GM12865 (cell line): ENCODE results near the gene KRTAP12-3.

Experiments used
- DNase-seq: peaks from one replicate; pipeline ENCODE4 v3.0.0; 2010; ENCODE audit warnings: low read depth
- H3K4me3 ChIP-seq: 2 replicates; pipeline ENCODE4 v1.5.1; 2011; ENCODE audit warnings: mild to moderate bottlenecking, low read depth, low read length, control low read depth
- TF ChIP-seq, protein P1 (sequence below): IDR thresholded peaks from 2 replicates; pipeline ENCODE4 v1.5.1; 2011; ENCODE audit warnings: low read length, control low read depth, low read depth, inconsistent platforms; ENCODE audit not compliant: insufficient read depth; ENCODE audit errors: missing control alignments

The KRTAP12-3 gene

DNA sequence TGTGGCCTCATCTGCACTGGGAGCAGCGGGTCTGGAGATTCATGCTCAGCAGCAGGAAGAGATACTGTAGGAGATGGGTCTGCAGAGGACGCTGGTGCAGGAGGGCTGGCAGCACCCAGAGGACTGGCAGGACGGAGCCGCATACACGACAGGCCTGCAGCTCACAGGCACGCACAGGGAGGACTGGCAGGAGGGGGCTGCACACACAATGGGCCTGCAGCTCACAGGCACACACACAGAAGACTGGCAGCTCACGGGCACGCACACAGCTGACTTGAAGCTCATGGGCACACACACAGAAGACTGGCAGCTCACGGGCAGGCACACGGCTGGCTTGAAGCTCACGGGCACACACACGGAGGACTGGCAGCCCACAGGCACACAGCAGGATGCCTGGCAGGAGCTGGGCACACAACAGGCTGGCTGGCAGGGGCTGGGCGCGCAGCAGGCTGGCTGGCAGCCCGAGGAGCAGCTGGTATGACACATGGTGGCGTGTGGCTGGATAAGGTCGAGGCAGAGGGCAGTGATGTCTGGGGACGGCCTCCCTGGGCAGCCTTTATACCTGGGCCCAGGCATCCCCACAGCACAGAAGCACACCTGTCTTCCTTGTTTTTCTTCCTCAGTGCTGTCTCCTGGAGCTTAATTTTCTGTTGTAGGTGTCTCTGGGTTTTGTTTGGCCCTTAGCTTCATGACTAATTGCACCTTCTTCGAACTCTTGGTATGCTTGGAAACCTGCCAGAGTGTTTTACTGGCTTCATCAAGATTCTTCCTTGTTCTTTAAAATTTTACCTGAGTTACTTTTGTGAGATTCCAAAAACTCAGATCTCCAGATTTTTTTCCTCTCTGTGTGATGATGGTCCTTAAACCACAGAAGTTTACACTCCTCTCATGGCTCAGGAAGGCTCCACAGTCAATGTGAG, 8.9 kb downstream of the KRTAP12-3 start, which contains the start of gene KRTAP12-2:
Gene KRTAP12-2, minus strand, starts transcription at position 527 of the 920 bp plus-strand sequence. Its CDS starts 41 bp downstream, at position 486.
- TF ChIP-seq, protein P1, sequence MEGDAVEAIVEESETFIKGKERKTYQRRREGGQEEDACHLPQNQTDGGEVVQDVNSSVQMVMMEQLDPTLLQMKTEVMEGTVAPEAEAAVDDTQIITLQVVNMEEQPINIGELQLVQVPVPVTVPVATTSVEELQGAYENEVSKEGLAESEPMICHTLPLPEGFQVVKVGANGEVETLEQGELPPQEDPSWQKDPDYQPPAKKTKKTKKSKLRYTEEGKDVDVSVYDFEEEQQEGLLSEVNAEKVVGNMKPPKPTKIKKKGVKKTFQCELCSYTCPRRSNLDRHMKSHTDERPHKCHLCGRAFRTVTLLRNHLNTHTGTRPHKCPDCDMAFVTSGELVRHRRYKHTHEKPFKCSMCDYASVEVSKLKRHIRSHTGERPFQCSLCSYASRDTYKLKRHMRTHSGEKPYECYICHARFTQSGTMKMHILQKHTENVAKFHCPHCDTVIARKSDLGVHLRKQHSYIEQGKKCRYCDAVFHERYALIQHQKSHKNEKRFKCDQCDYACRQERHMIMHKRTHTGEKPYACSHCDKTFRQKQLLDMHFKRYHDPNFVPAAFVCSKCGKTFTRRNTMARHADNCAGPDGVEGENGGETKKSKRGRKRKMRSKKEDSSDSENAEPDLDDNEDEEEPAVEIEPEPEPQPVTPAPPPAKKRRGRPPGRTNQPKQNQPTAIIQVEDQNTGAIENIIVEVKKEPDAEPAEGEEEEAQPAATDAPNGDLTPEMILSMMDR, result no peak
- no peak for DNase-seq
- H3K4me3 ChIP-seq, result no peak within 1 kb of the TSS

DNA sequence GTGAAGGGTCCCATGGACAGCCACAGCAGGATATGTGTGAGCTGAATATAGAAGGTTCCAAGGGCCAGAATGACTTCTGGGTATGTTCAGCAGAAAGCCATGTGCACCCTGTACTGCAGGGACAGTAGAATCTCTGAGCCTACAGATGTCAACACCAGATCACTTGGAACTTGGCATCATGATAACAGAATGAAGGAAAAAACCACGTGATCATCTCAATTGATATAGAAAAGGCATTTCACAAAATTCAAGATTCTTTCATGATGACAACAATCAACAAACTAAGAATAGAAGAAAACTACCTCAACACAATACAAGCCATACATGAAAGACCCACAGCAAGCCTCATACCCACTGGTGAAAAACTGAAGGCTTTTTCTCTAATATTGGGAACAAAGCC, 9.9 kb downstream of the KRTAP12-3 start:
- no peak for DNase-seq
- no peak overlapping the region for H3K4me3 ChIP-seq
- TF ChIP-seq, protein P1, result no peak

GRCh38 chr21:44670642-44671432, 13.1 kb downstream of the KRTAP12-3 start:
- no peak for DNase-seq
- H3K4me3 ChIP-seq, result no peak overlapping the region
- TF ChIP-seq, protein P1, result no peak

- TF ChIP-seq, protein P1, result no peak
- DNase-seq, result no peak
- H3K4me3 ChIP-seq, result no peak overlapping the region
Measured at GRCh38 chr21:44671911-44672310, 14.2 kb downstream of the KRTAP12-3 start.

DNA sequence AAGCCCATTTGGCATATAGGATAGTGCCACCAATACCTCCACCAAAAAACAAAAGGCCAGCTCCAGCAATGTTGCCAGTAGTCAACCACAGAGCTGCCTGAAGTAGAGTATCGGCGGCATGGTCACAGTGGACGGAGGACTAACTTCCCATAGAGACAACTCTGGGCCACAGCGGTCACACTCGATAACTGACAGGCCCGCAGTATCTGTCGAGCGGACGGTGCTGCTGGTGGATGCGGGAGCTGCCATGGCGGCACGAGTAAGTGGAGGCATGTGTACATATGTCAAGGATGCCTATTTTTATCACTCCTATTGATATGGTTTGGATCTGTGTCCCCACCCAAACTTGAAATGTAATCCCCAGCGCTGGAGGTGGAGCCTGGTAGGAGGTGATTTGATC, 20.1 kb downstream of the KRTAP12-3 start:
- H3K4me3 ChIP-seq, result no peak overlapping the region
- no peak for DNase-seq
- TF ChIP-seq, protein P1, result no peak

GRCh38 chr21:44681152-44681551, 23.4 kb downstream of the KRTAP12-3 start:
- H3K4me3 ChIP-seq, result no peak overlapping the region
- TF ChIP-seq, protein P1, result no peak
- no peak for DNase-seq
